ENCODE data around the gene MYLK. TPM values are rescaled to one million over a fixed set of nuclear protein-coding genes. Genes with fewer than 3 reads are reported as not detected.
A peak's percentile ranks its signal among the peaks of the same experiment; 100 is the strongest.

The MYLK gene
- total and polyA plus RNA-seq, 9 donors, result 16.4 to 34.5 (median 27.0) TPM

- Histone ChIP-seq H3K27ac (ENCODE audit: low read length) (peak overlapping the region; percentile 65), H3K4me1 (ENCODE audit: control insufficient read depth, insufficient read depth, low read length) (peaks cover 4% of the 10 kb centered on the region), H3K36me3 (ENCODE audit: control insufficient read depth, insufficient read depth, low read length) (no peaks in the 10 kb centered on the region), H3K9me3 (replicated peaks; ENCODE audit: control insufficient read depth, low read depth, low read length) (no peaks in the 10 kb centered on the region), H3K27me3 (ENCODE audit: control insufficient read depth, insufficient read depth, low read length) (no peaks in the 10 kb centered on the region), H3K4me3 (ENCODE audit: low read length) (no peak overlapping the region)
- peak; percentile 69 for DNase-seq
- 40% methylated on average over 4 of the region's 8 CpGs for WGBS (ENCODE audit: insufficient coverage)
Measured at GRCh38 chr3:123768480-123769355, 115.4 kb downstream of the MYLK start.

GRCh38 chr3:123767564-123768292 lies 116.4 kb downstream of the MYLK start:
- Histone ChIP-seq H3K4me3 (ENCODE audit: low read length) (no peak overlapping the region), H3K27ac (ENCODE audit: low read length) (no peak overlapping the region), H3K27me3 (ENCODE audit: control insufficient read depth, insufficient read depth, low read length) (no peaks in the 10 kb centered on the region), H3K36me3 (ENCODE audit: control insufficient read depth, insufficient read depth, low read length) (no peaks in the 10 kb centered on the region), H3K9me3 (replicated peaks; ENCODE audit: control insufficient read depth, low read depth, low read length) (no peaks in the 10 kb centered on the region), H3K4me1 (ENCODE audit: control insufficient read depth, insufficient read depth, low read length) (no peaks in the 10 kb centered on the region)
- no peak for DNase-seq
- WGBS (ENCODE audit: insufficient coverage), result 81% methylated on average over 4 of the region's 6 CpGs

- H3K27me3 ChIP-seq (ENCODE audit: control insufficient read depth, insufficient read depth, low read length), result no peaks in the 10 kb centered on the region
- no peaks in the 10 kb centered on the region for H3K4me1 ChIP-seq (ENCODE audit: control insufficient read depth, insufficient read depth, low read length)
- H3K9me3 ChIP-seq (replicated peaks; ENCODE audit: control insufficient read depth, low read depth, low read length), result no peaks in the 10 kb centered on the region
- no peak overlapping the region for H3K27ac ChIP-seq (ENCODE audit: low read length)
- DNase-seq, result peak; percentile 51
- H3K36me3 ChIP-seq (ENCODE audit: control insufficient read depth, insufficient read depth, low read length), result no peaks in the 10 kb centered on the region
- WGBS (ENCODE audit: insufficient coverage), result 76% methylated on average over 3 of the region's 7 CpGs
- no peak overlapping the region for H3K4me3 ChIP-seq (ENCODE audit: low read length)
Measured at GRCh38 chr3:123767009-123767372, 117.1 kb downstream of the MYLK start.

GRCh38 chr3:123766193-123767008 lies 117.7 kb downstream of the MYLK start:
- DNase-seq, result no peak
- no peaks in the 10 kb centered on the region for H3K4me1 ChIP-seq (ENCODE audit: control insufficient read depth, insufficient read depth, low read length)
- peak overlapping the region; percentile 20 for H3K27ac ChIP-seq (ENCODE audit: low read length)
- H3K4me3 ChIP-seq (ENCODE audit: low read length), result no peak overlapping the region
- no peaks in the 10 kb centered on the region for H3K9me3 ChIP-seq (replicated peaks; ENCODE audit: control insufficient read depth, low read depth, low read length)
- H3K36me3 ChIP-seq (ENCODE audit: control insufficient read depth, insufficient read depth, low read length), result no peaks in the 10 kb centered on the region
- no peaks in the 10 kb centered on the region for H3K27me3 ChIP-seq (ENCODE audit: control insufficient read depth, insufficient read depth, low read length)
- 74% methylated on average over 6 of the region's 13 CpGs for WGBS (ENCODE audit: insufficient coverage)

GRCh38 chr3:123765475-123766128 lies 118.5 kb downstream of the MYLK start:
- no peaks in the 10 kb centered on the region for H3K27me3 ChIP-seq (ENCODE audit: control insufficient read depth, insufficient read depth, low read length)
- no peaks in the 10 kb centered on the region for H3K4me1 ChIP-seq (ENCODE audit: control insufficient read depth, insufficient read depth, low read length)
- H3K36me3 ChIP-seq (ENCODE audit: control insufficient read depth, insufficient read depth, low read length), result no peaks in the 10 kb centered on the region
- no peak overlapping the region for H3K27ac ChIP-seq (ENCODE audit: low read length)
- H3K9me3 ChIP-seq (replicated peaks; ENCODE audit: control insufficient read depth, low read depth, low read length), result no peaks in the 10 kb centered on the region
- no CpG with 5 or more reads among the region's 4 CpGs for WGBS (ENCODE audit: insufficient coverage)
- DNase-seq, result no peak
- H3K4me3 ChIP-seq (ENCODE audit: low read length), result no peak overlapping the region

GRCh38 chr3:123764647-123765046 lies 119.5 kb downstream of the MYLK start:
- H3K9me3 ChIP-seq (replicated peaks; ENCODE audit: control insufficient read depth, low read depth, low read length), result no peaks in the 10 kb centered on the region
- no peaks in the 10 kb centered on the region for H3K27me3 ChIP-seq (ENCODE audit: control insufficient read depth, insufficient read depth, low read length)
- no peak for DNase-seq
- no peaks in the 10 kb centered on the region for H3K4me1 ChIP-seq (ENCODE audit: control insufficient read depth, insufficient read depth, low read length)
- no peak overlapping the region for H3K27ac ChIP-seq (ENCODE audit: low read length)
- H3K4me3 ChIP-seq (ENCODE audit: low read length), result no peak overlapping the region
- H3K36me3 ChIP-seq (ENCODE audit: control insufficient read depth, insufficient read depth, low read length), result no peaks in the 10 kb centered on the region
- 84% methylated on average over 5 of the region's 8 CpGs for WGBS (ENCODE audit: insufficient coverage)

- Histone ChIP-seq H3K27ac (ENCODE audit: low read length) (no peak overlapping the region), H3K4me3 (ENCODE audit: low read length) (no peak overlapping the region), H3K9me3 (replicated peaks; ENCODE audit: control insufficient read depth, low read depth, low read length) (no peaks in the 10 kb centered on the region), H3K27me3 (ENCODE audit: control insufficient read depth, insufficient read depth, low read length) (no peaks in the 10 kb centered on the region), H3K4me1 (ENCODE audit: control insufficient read depth, insufficient read depth, low read length) (peaks cover 7% of the 10 kb centered on the region), H3K36me3 (ENCODE audit: control insufficient read depth, insufficient read depth, low read length) (no peaks in the 10 kb centered on the region)
- DNase-seq, result no peak
- WGBS (ENCODE audit: insufficient coverage), result no CpG with 5 or more reads among the region's 2 CpGs
Measured at GRCh38 chr3:123762805-123763204, 121.3 kb downstream of the MYLK start.

GRCh38 chr3:123760817-123761216 lies 123.3 kb downstream of the MYLK start:
- no peak overlapping the region for H3K4me3 ChIP-seq (ENCODE audit: low read length)
- H3K4me1 ChIP-seq (ENCODE audit: control insufficient read depth, insufficient read depth, low read length), result peaks cover 16% of the 10 kb centered on the region
- H3K27me3 ChIP-seq (ENCODE audit: control insufficient read depth, insufficient read depth, low read length), result no peaks in the 10 kb centered on the region
- WGBS (ENCODE audit: insufficient coverage), result no CpG with 5 or more reads among the region's 1 CpG
- no peaks in the 10 kb centered on the region for H3K36me3 ChIP-seq (ENCODE audit: control insufficient read depth, insufficient read depth, low read length)
- no peak for DNase-seq
- no peaks in the 10 kb centered on the region for H3K9me3 ChIP-seq (replicated peaks; ENCODE audit: control insufficient read depth, low read depth, low read length)
- H3K27ac ChIP-seq (ENCODE audit: low read length), result no peak overlapping the region

- Histone ChIP-seq H3K27me3 (ENCODE audit: control insufficient read depth, insufficient read depth, low read length) (no peaks in the 10 kb centered on the region), H3K4me1 (ENCODE audit: control insufficient read depth, insufficient read depth, low read length) (peaks cover 16% of the 10 kb centered on the region), H3K27ac (ENCODE audit: low read length) (no peak overlapping the region), H3K9me3 (replicated peaks; ENCODE audit: control insufficient read depth, low read depth, low read length) (no peaks in the 10 kb centered on the region), H3K4me3 (ENCODE audit: low read length) (no peak overlapping the region), H3K36me3 (ENCODE audit: control insufficient read depth, insufficient read depth, low read length) (no peaks in the 10 kb centered on the region)
- no peak for DNase-seq
- WGBS (ENCODE audit: insufficient coverage), result 100% methylated on average over 1 of the region's 4 CpGs
Measured at GRCh38 chr3:123759871-123760270, 124.3 kb downstream of the MYLK start.

All from muscle of leg (tissue), 11 donors.